OCI-LY3 (cell line): ENCODE results near the gene CEP57L1.
"Not testable (repeated sequence)": the region's sequence is repeated elsewhere in the genome, so short reads cannot be mapped to it uniquely, and the experiment has no call there.

ENCODE experiments used
- H2AFZ ChIP-seq: fragments of 200-600, 300-600 bp; shearing (Covaris generic); 2 replicates; pipeline ENCODE4 v1.6.0; 2014; ENCODE audit warnings: antibody characterized with exemption, low read depth, low read length
- H3K27ac ChIP-seq: fragments of 200-600, 300-600 bp; sonication (generic); 2 replicates; pipeline ENCODE4 v1.5.1; 2014; ENCODE audit warnings: mild to moderate bottlenecking, low read length, moderate library complexity, mixed read lengths
- H3K27me3 ChIP-seq: fragments of 200-600, 300-600 bp; sonication (generic); 2 replicates; pipeline ENCODE4 v1.6.1; 2014; ENCODE audit warnings: low read depth, low read length, mixed read lengths
- H3K36me3 ChIP-seq: fragments of 200-600, 300-600 bp; sonication (generic); replicated peaks from 2 replicates; pipeline ENCODE3; 2014; ENCODE audit warnings: low read depth, low read length, mixed read lengths
- H3K4me1 ChIP-seq: fragments of 300-600, 200-600 bp; sonication (generic); 2 replicates; pipeline ENCODE4 v1.6.1; 2014; ENCODE audit warnings: low read length, mixed read lengths
- H3K4me2 ChIP-seq: fragments of 200-600, 300-600 bp; sonication (generic); 2 replicates; pipeline ENCODE4 v1.6.1; 2014; ENCODE audit warnings: low read length, mixed read lengths
- H3K4me3 ChIP-seq: fragments of 300-600, 200-600 bp; sonication (generic); 2 replicates; pipeline ENCODE4 v1.5.1; 2014; ENCODE audit warnings: antibody characterized with exemption, mild to moderate bottlenecking, low read length, moderate library complexity
- H3K79me2 ChIP-seq: fragments of 300-600, 200-600 bp; shearing (Covaris generic); 2 replicates; pipeline ENCODE4 v1.6.1; 2014; ENCODE audit warnings: mild to moderate bottlenecking, low read length, mixed read lengths
- H3K9ac ChIP-seq: fragments of 300-600, 200-600 bp; shearing (Covaris generic); 2 replicates; pipeline ENCODE4 v1.6.0; 2014; ENCODE audit warnings: mild to moderate bottlenecking, low read length, moderate library complexity
- H3K9me3 ChIP-seq: fragments of 200-600, 300-600 bp; shearing (Covaris generic); 2 replicates; pipeline ENCODE4 v1.6.1; 2014; ENCODE audit warnings: low read length, mixed read lengths; ENCODE audit not compliant: insufficient read depth
- H4K20me1 ChIP-seq: fragments of 200-600, 300-600 bp; sonication (generic); 2 replicates; pipeline ENCODE4 v1.6.1; 2016; ENCODE audit warnings: low read length, mixed read lengths; ENCODE audit not compliant: insufficient read depth
- CTCF ChIP-seq: fragments of 200-600, 300-600 bp; sonication (generic); IDR thresholded peaks from 2 replicates; pipeline ENCODE4 v1.5.1; 2014; ENCODE audit warnings: antibody characterized with exemption, low read length, low read depth
- EZH2phosphoT487 ChIP-seq: fragments of 200-600 bp; shearing (Covaris generic); IDR thresholded peaks from 2 replicates; pipeline ENCODE4 v1.6.1; 2018; ENCODE audit warnings: antibody characterized with exemption, mixed run types, low read depth

CEP57L1 gene

GRCh38 chr6:109083657-109084056 is 11.7 kb upstream of the CEP57L1 start:
- Histone ChIP-seq H3K4me2 (no peak overlapping the region), H3K9me3 (no peaks in the 10 kb centered on the region), H4K20me1 (no peaks in the 10 kb centered on the region), H3K79me2 (no peaks in the 10 kb centered on the region), H3K27ac (no peak overlapping the region), H2AFZ (no peak overlapping the region), H3K4me1 (no peaks in the 10 kb centered on the region), H3K27me3 (no peaks in the 10 kb centered on the region), H3K36me3 (no peaks in the 10 kb centered on the region), H3K4me3 (no peak overlapping the region), H3K9ac (no peak overlapping the region)
- TF ChIP-seq CTCF, result no peak
- no peak for TF ChIP-seq EZH2phosphoT487

- not testable (repeated sequence) for H4K20me1 ChIP-seq, H3K4me2 ChIP-seq, H3K36me3 ChIP-seq, H3K9ac ChIP-seq, H3K4me3 ChIP-seq, H3K4me1 ChIP-seq, H3K9me3 ChIP-seq, H3K27me3 ChIP-seq, H3K79me2 ChIP-seq, H2AFZ ChIP-seq, H3K27ac ChIP-seq
Measured at GRCh38 chr6:109084146-109084545, 11.2 kb upstream of the CEP57L1 start.

GRCh38 chr6:109087661-109088264 is 7.5 kb upstream of the CEP57L1 start:
- H2AFZ ChIP-seq, result no peak overlapping the region
- H3K79me2 ChIP-seq, result no peaks in the 10 kb centered on the region
- no peak overlapping the region for H3K4me2 ChIP-seq
- H3K4me3 ChIP-seq, result no peak overlapping the region
- 0 out of 2 replicates have a peak, but pooled peaks cover 2% of the 10 kb centered on the region for H3K4me1 ChIP-seq
- H3K36me3 ChIP-seq, result no peaks in the 10 kb centered on the region
- no peak overlapping the region for H3K27ac ChIP-seq
- H3K27me3 ChIP-seq, result no peaks in the 10 kb centered on the region
- no peaks in the 10 kb centered on the region for H3K9me3 ChIP-seq
- H3K9ac ChIP-seq, result no peak overlapping the region
- H4K20me1 ChIP-seq, result no peaks in the 10 kb centered on the region
- no peak for TF ChIP-seq CTCF
- TF ChIP-seq EZH2phosphoT487, result no peak

GRCh38 chr6:109088995-109089394 is 6.3 kb upstream of the CEP57L1 start:
- Histone ChIP-seq H3K27ac (no peak overlapping the region), H3K79me2 (no peaks in the 10 kb centered on the region), H3K27me3 (no peaks in the 10 kb centered on the region), H3K9ac (no peak overlapping the region), H3K4me2 (no peak overlapping the region), H3K9me3 (no peaks in the 10 kb centered on the region), H3K36me3 (no peaks in the 10 kb centered on the region), H3K4me1 (peaks cover 11% of the 10 kb centered on the region), H2AFZ (no peak overlapping the region), H3K4me3 (no peak overlapping the region), H4K20me1 (no peaks in the 10 kb centered on the region)
- TF ChIP-seq CTCF (no peak), EZH2phosphoT487 (no peak)
